RKO (cell line): Measurements from ENCODE around the gene FAM180B.
"Not testable (repeated sequence)": the region's sequence is repeated elsewhere in the genome, so short reads cannot be mapped to it uniquely, and the experiment has no call there.

ENCODE experiments used
- DNase-seq: peaks from one replicate; pipeline ENCODE4 v3.0.0-alpha.2; 2016; ENCODE audit warnings: low spot score

The FAM180B gene

DNA sequence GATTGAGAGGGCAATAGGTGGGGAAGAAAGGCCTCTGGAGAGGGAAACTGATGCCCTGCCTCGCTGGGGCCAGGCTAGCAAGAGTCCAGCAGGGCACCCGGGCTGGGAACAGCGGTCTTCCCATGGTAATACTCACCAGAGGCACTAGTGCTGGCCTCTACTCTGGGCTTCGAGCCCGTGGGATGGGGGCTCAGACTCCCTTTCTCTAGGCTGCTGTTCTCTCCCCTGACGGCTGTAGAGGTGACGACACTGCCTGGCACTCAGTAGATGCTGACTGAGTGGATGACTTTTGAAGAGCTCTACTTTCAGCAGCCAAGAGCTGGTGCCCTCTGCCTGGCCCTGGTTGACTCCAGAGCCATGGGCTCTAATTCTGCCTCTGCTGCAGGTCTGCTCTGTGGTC, 8.6 kb downstream of the FAM180B start:
- no peak for DNase-seq

DNA sequence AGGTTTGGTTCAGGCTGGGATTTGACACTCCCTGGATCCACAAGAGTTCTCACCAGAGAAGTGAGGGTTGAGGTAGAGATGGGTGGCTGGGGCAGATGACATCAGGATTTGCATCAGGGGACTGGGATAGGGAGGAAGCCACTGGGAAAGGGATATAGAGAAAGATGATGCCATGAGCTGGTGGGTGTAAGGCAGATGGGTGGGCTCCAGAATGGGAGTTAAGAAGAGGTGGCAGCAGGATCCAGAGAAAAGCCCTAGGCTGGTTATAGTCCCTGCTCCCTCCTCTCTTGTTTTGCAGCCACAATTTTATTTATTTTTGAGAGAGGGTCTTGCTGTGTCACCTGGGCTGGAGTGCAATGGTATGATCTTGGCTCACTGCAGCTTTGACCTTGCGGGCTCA, 9.5 kb downstream of the FAM180B start:
- no peak for DNase-seq

DNA sequence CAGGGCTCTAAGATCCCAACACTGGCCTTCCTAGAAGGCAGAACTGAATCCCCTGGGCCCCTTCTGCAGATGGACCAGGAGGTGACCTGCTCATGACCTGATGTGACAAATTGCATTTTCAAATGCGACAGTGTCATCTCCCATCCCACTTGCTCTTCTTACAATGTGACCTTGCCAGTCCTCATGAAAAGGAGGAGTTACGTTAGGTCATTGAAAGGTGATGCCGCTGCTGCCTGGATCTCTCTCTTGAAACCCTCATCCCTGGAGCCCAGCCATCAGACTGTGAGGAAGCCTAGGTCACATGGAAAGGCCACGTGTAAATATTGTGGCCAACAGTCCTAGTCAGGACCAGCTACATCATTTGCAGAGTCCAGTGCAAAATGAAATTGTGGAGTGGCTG, 13.4 kb downstream of the FAM180B start:
- DNase-seq, result no peak

DNA sequence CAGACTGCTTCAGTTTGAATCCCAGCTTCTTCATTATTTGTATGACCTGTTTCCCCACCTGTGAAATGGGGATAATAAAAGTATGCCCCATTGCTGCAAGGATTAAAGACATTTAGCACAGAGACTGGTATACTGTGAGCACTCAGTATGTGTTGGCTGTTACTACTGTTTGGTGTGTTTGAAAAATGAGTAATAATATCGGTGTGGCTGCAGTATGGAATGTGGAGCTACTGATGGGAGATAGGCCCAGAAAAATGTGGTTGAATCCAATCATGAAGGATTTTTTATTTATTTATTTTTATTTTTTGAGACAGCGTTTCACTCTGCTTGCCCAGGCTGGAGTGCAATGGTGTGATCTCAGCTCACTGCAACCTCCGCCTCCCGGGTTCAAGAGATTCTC, 16.8 kb downstream of the FAM180B start:
- DNase-seq, result no peak

DNA sequence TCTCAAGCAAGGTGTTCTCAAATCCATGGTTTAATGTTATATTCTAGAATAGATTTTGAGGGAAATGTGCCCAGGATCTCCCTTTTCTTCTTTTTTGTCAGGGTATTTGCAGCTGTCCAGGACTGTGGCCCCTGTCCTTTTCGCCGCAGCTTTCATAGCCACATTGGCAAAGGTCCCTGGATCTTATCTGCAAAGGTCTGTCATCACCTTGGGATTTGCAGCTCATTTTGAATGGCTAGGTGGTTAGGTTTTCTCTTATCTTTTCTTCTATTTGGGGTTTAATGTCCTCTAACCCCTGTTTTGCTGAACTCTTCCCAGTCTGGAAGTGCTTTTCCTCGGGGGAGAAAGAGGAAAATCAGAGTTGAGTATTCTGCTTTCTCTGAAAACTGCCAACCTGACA, 19.4 kb downstream of the FAM180B start:
- no peak for DNase-seq

DNA sequence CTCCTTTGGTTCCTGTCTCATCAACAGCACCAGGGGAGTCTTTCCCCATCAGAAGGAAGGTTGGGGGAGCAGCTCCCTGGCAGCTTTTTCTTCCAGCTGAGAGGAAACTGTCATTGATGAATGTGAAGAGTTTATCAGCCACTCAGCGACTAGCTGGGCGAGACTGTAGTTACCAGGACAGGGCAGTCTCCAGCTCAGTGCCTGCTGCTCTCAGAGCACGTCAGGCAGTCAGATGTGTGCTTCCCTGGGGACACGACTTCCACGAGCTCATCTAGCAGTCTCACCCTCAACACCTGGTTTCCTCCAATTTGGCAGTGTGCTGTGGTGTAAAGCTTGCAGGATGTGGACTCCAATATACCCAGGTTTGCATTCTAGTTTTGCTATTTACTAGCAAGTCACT, 20.3 kb downstream of the FAM180B start:
- no peak for DNase-seq

DNA sequence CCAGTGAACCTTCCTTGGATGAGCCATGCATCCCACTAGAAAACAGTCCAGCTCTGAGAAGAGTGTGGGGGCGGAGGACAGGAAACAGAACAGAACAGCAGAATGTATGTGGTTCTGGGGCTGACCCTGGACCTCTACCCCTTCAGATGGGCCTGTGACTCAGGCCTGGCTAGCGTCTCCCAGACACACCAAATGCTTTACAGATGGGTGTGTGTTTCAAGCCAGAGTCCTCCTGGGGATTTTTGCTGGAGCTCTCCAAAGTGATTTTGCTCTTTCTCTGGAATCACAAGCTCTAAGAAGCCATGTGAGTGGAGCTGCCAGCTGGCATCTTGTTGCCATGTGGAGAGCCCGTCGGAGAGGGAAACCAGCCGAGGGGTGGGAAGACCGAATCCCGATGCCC, 20.9 kb downstream of the FAM180B start:
- DNase-seq, result no peak

DNA sequence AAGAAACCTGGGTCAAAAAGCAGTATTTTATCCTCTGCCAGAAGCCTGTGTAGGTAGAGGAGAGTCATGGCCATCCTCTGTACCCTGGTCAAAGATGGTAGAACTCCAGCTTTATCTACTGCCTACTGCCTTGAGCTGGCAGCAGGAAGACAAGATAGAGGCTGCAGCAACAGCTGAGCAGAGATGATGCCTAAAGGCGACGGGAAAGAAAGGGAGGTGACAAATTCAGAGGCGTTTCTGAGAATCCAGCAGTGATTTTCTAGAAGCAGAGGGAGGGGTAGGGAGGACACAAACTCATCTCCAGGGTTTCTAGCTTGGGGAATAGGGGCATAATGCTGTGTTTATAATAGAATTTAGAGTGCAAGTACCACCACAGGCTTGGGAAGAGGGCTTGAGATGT, 23.2 kb downstream of the FAM180B start:
- no peak for DNase-seq

DNA sequence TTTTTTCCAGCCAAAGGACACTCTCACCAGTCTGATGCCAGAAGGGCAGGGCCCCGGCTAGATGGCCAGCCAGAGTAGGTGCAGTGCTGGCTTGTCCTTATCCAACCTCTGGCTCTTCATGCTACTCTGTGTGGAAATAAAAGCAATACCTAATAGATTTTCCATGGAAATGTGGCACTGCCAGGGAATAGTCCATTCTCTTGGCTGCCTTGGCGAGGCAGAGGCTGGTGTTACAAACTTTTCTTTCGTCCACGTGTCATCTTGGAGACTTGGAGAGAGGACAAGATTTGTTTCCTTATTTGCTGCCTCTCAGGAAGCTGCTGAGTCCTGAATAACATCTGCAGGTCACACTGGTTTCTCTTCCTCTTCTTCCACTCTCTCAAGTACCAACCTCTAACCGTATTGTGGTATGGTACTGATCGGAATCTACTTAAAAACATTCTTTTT, 24.9 kb downstream of the FAM180B start:
- DNase-seq, result no peak

DNA sequence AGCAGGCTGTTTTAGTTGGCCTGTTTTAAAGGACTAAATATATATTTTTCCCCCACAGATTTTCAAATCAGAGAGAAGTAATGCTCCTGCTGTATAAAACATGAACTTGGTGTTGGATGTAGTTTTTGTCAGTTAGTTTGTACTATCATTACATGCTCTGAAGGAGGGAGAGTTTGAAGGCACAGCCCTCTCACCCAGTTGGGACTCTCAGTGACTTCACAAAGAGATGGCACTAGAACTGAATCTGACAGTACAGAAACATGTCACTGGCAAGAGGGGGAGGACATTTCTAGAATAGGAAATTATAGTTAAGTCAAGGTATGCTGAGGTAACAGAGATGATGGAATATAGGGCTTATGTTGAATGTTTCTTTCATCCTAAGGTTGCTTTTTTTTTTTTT, 28.8 kb downstream of the FAM180B start:
- no peak for DNase-seq

DNA sequence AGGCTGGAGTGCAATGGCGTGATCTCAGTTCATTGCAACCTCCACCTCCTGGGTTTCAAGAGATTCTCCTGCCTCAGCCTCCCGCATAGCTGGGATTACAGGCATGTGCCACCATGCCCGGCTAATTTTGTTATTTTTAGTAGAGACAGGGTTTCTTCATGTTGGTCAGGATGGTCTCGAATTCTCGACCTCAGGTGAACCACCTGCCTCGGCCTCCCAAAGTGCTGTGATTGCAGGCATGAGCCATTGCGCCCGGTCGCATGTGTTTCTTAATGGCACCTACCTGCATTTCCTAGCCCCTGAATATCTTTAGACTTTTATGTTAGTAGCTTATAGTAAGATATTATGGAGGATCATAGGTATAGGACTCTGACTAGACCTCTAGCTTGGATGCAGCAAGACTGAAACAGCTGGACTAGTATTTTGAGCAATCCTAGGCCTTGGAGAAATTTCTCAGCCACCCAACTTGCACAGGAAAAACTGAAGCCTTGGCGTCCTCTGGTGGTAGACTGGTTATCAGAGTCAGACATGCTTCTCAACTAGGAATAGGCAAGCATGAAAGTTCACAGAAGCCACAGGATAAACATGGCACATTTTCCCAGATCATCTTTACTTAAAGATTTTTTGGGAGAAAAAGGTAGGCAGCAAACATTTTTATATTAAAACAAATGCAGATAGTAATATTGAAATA, 30.4 kb downstream of the FAM180B start:
- DNase-seq, result peak; percentile 55

DNA sequence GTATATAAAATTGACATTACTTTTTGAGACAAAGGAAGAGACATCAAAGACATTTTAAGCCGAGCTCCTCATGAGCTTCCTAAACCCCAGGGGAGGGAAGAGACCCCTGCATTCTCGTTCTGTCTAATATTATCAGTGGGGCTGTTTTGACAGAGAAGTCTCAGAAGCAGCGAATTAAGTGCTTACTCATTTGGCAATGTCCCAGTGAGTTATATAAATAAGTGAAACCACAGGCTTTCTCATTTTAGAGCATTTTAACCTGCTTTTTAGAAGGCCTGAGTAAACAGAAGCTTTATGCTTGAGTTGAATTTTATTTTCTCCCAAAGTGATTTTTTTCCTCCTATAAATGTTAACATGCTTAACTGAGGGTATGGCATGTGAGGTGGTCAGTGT, 30.9 kb downstream of the FAM180B start:
- DNase-seq, result no peak

DNA sequence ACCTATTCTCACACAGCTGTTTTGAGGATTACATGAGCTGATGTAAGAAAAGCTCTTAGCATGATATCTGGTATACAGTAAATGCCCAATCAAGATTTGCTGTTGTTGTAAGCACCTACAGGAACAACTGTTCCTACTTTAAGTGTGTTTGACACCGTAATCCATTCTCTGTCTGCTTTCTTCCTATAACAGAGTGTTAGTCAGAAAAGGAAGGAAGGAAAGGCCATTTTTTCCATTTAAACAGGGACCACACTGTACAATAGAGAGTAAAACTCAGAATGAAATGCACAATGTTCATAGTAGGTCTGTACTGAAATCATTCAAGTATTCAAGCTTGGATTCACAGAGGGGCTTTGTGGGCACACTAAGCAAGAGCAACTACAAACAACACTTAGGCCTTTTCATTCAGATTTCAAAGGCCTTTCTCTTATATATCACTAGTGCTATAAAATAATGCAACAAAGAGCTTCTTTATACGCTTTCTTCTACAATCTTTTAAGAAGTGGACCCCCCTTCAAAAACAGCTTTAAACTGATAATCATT, 34.4 kb downstream of the FAM180B start:
- DNase-seq, result no peak

DNA sequence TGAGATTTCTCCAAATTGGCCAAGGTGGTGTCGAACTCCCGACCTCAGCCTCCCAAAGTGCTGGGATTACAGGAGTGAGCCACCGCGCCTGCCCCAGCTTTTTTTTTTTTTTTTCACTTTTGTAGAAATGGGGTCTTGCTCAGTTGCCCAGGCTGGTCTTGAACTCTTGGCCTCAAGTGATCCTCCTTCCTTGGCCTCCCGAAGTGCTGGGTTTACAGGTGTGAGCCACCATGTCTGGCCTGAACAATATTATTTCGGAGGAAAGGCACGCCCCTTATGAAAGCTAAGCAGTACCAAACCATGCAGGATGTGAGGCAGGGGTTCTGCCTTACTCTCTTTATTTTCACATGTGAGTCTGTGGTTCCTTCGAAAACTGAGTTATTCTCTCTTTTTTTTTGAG, 39.8 kb downstream of the FAM180B start:
- no peak for DNase-seq

DNA sequence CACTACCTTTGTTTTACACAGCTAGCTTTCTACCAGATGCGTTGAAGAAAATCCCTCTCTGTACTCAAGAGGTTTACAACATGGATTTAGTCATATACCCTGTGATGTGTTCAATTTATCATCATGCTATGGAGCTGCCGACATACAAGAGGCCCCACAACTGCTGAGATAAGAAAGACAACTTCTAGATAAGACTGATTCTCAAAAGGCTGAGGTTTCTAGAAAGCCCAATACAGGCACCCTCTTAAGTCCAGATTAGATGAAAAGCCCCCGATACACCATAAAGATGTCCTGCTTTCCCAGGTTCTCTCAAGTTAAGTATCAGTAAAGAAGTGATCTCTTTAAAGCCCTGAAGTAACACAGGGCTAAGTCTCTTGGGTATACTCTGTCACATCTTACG, 41.5 kb downstream of the FAM180B start:
- no peak for DNase-seq

DNA sequence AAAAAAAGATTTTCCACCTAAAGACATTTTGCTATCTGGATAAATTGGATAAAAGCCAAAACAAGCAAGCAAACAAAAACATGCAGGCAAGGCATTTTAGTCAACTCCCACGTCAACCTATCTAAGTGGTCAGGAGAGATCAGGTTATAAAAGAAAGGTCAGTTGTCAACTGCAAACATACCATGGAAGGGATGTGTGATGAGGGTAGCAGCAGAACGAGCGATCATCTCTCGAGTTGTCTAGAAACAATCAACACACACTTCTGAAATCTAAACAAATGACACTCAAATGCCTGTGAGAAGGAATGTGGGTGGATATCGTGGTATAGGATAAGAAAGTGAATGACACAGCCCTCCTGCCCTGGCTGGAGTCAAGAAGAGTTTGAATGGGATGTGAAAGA, 45.0 kb downstream of the FAM180B start:
- no peak for DNase-seq

DNA sequence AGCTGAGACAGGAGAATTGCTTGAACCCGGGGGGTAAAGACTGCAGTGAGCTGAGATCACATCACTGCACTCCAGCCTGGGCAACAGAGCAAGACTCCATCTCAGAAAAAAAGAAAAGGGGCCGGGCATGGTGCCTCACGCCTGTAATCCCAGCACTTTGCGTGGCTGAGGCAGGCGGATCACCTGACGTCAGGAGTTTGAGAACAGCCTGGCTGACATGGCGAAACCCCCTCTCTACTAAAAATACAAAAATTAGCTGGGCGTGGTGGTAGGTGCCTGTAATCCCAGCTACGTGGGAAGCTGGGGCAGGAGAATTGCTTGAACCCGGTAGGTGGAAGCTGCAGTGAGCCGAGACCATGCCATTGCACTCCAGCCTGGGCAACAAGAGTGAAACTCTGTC, 49.9 kb downstream of the FAM180B start:
- DNase-seq, result not testable (repeated sequence)
